ENCODE results near the gene ADSL.

DNA sequence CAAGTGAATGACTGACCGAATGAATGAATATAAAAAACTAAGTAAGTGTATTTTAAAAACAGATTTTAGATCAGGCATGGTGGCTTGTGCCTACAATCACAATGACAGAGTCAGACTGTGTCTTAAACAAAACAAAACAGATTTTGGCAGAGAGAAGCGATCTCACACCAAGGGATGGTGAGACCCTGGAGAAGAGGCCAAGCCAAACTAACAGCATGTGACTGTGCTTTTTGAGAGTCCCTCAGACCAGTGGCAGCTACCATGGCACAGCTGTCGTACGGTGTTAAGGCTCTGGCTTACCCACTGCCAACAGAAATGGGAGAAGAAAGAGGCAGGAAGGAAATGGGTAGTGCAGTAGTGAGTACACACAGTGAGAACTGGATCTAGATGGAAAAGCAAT is 84.7 kb downstream of the ADSL start:
- TF ChIP-seq ZC3H10 (CRISPR knock-in tag; IDR thresholded peaks at IDR 0.05) (no peak), TCF4 (CRISPR knock-in tag; IDR thresholded peaks at IDR 0.05; ENCODE audit: borderline replicate concordance) (no peak), ZFP30 (CRISPR knock-in tag; IDR thresholded peaks at IDR 0.05) (no peak), ISL1 (CRISPR knock-in tag; IDR thresholded peaks at IDR 0.05) (no peak), ZFP3 (CRISPR knock-in tag; IDR thresholded peaks at IDR 0.05) (no peak), OSR1 (CRISPR knock-in tag; IDR thresholded peaks at IDR 0.05) (no peak), BACH2 (CRISPR knock-in tag; IDR thresholded peaks at IDR 0.05; ENCODE audit: borderline replicate concordance) (no peak), PPARA (CRISPR knock-in tag; IDR thresholded peaks at IDR 0.05; ENCODE audit: borderline replicate concordance) (no peak), CSDC2 (CRISPR knock-in tag; IDR thresholded peaks at IDR 0.05) (no peak)
- TF ChIP-seq, protein P1, sequence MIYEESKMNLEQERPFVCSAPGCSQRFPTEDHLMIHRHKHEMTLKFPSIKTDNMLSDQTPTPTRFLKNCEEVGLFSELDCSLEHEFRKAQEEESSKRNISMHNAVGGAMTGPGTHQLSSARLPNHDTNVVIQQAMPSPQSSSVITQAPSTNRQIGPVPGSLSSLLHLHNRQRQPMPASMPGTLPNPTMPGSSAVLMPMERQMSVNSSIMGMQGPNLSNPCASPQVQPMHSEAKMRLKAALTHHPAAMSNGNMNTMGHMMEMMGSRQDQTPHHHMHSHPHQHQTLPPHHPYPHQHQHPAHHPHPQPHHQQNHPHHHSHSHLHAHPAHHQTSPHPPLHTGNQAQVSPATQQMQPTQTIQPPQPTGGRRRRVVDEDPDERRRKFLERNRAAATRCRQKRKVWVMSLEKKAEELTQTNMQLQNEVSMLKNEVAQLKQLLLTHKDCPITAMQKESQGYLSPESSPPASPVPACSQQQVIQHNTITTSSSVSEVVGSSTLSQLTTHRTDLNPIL (CRISPR knock-in tag; IDR thresholded peaks at IDR 0.05; ENCODE audit: low read depth) = no peak
- TF ChIP-seq, protein P2, sequence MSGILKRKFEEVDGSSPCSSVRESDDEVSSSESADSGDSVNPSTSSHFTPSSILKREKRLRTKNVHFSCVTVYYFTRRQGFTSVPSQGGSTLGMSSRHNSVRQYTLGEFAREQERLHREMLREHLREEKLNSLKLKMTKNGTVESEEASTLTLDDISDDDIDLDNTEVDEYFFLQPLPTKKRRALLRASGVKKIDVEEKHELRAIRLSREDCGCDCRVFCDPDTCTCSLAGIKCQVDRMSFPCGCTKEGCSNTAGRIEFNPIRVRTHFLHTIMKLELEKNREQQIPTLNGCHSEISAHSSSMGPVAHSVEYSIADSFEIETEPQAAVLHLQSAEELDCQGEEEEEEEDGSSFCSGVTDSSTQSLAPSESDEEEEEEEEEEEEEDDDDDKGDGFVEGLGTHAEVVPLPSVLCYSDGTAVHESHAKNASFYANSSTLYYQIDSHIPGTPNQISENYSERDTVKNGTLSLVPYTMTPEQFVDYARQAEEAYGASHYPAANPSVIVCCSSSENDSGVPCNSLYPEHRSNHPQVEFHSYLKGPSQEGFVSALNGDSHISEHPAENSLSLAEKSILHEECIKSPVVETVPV (CRISPR knock-in tag; IDR thresholded peaks at IDR 0.05) = no peak
- TF ChIP-seq, protein P3, sequence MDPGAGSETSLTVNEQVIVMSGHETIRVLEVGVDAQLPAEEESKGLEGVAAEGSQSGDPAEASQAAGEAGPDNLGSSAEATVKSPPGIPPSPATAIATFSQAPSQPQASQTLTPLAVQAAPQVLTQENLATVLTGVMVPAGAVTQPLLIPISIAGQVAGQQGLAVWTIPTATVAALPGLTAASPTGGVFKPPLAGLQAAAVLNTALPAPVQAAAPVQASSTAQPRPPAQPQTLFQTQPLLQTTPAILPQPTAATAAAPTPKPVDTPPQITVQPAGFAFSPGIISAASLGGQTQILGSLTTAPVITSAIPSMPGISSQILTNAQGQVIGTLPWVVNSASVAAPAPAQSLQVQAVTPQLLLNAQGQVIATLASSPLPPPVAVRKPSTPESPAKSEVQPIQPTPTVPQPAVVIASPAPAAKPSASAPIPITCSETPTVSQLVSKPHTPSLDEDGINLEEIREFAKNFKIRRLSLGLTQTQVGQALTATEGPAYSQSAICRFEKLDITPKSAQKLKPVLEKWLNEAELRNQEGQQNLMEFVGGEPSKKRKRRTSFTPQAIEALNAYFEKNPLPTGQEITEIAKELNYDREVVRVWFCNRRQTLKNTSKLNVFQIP (CRISPR knock-in tag; IDR thresholded peaks at IDR 0.05; ENCODE audit: borderline replicate concordance, low read depth) = no peak
- TF ChIP-seq, protein P4, sequence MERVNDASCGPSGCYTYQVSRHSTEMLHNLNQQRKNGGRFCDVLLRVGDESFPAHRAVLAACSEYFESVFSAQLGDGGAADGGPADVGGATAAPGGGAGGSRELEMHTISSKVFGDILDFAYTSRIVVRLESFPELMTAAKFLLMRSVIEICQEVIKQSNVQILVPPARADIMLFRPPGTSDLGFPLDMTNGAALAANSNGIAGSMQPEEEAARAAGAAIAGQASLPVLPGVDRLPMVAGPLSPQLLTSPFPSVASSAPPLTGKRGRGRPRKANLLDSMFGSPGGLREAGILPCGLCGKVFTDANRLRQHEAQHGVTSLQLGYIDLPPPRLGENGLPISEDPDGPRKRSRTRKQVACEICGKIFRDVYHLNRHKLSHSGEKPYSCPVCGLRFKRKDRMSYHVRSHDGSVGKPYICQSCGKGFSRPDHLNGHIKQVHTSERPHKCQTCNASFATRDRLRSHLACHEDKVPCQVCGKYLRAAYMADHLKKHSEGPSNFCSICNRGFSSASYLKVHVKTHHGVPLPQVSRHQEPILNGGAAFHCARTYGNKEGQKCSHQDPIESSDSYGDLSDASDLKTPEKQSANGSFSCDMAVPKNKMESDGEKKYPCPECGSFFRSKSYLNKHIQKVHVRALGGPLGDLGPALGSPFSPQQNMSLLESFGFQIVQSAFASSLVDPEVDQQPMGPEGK (CRISPR knock-in tag; IDR thresholded peaks at IDR 0.05; ENCODE audit: borderline replicate concordance) = no peak
- TF ChIP-seq, protein P5, sequence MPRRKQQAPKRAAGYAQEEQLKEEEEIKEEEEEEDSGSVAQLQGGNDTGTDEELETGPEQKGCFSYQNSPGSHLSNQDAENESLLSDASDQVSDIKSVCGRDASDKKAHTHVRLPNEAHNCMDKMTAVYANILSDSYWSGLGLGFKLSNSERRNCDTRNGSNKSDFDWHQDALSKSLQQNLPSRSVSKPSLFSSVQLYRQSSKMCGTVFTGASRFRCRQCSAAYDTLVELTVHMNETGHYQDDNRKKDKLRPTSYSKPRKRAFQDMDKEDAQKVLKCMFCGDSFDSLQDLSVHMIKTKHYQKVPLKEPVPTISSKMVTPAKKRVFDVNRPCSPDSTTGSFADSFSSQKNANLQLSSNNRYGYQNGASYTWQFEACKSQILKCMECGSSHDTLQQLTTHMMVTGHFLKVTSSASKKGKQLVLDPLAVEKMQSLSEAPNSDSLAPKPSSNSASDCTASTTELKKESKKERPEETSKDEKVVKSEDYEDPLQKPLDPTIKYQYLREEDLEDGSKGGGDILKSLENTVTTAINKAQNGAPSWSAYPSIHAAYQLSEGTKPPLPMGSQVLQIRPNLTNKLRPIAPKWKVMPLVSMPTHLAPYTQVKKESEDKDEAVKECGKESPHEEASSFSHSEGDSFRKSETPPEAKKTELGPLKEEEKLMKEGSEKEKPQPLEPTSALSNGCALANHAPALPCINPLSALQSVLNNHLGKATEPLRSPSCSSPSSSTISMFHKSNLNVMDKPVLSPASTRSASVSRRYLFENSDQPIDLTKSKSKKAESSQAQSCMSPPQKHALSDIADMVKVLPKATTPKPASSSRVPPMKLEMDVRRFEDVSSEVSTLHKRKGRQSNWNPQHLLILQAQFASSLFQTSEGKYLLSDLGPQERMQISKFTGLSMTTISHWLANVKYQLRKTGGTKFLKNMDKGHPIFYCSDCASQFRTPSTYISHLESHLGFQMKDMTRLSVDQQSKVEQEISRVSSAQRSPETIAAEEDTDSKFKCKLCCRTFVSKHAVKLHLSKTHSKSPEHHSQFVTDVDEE (CRISPR knock-in tag; IDR thresholded peaks at IDR 0.05) = no peak
